ENCODE results near the gene CDH8.
"Not testable (repeated sequence)": the region's sequence is repeated elsewhere in the genome, so short reads cannot be mapped to it uniquely, and the experiment has no call there.

Gene CDH8

DNA sequence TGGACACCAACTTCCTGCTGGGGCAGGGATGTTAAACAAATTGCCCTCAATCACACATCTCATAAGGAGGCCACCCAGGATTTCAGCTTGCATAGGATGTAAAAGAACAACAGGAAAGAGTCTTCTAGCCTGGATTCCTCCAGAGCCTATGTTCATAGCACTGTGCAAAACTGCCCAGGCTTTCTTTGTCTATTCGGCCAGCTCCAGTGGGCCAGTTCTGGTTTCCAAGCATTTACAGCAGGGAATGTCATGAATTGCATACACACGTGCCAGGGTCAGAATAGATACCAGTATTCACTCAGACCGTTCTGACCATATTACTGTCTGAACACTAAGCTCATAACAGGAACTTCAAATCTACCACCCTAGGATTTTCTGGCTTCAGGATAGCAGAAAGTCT, 273.2 kb downstream of the CDH8 start:
- FAIRE-seq: no peak

DNA sequence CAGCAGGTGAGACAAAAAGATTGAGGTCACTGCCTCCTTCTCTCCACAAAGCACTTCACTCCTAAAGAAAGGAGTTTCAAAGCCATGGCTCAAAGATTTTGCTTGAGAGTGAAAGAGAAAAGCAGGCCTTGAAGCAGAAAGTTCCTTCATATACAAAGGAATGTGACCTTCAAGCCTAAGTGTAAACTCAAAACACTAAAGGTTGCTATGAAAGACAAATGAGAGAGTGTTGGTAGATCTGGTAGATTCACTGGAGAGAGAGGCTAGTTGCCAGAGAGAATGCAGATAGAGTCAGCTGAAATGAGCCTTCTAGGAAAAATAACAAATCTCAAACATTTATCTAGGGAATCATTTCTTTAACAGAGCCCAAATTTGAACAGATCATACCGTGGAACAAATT, 305.2 kb downstream of the CDH8 start:
- FAIRE-seq: no peak

DNA sequence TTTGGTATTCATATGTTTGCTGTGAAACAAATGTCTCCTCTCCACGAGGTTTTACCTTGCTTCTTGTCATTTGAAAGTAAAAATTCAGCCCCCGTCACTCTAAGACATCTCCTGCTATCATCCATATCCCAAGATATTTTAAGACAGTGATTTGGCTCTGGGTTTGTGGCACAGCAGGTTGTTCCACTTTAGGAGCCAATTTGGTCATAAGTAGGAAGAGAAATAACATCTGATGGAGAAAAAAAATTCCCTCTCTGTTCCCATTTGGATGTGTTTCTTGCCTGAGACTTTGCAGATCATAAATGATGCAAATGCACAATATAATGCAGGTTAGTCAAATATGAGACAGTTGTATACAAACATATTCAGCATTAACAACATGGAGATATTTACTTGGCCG, 309.5 kb downstream of the CDH8 start:
- no peak for FAIRE-seq

DNA sequence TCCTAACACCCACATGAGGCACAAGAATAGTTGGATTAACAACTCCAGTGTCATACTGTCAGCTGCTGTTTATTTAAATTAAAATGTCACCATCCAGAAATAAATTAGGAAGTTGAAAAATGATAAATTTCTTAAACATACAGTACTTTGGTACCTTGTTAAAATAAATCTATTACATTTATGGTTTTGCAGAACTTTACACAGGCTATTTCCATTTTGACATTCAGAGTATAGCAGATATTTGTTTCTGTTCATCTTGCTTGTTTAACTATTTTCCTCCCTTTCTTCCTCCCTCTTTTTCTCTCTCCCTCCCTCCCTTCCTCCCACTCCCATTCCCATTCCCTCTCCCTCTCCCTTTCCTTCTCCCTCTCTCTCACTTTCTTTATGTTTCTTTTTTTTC, 310.1 kb downstream of the CDH8 start:
- FAIRE-seq: no peak

DNA sequence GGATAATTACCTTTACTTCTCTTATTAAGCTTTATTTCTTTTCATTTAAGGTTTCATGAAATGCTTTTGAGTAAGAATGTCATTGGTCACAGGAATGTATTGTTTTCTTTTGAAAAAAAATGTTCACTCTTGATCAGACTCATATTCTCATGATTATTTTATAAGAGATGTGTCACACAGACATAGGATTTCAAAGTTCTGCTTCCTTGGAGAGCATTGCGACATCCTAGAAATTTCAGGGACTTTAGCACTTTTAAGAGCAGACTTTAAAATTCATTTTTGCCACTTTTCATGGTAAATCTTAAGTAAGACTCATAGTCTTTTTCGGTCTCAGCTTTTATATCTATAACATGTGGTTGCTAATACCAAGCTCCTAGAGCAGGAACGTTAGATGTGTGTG, 314.7 kb downstream of the CDH8 start:
- FAIRE-seq: no peak

DNA sequence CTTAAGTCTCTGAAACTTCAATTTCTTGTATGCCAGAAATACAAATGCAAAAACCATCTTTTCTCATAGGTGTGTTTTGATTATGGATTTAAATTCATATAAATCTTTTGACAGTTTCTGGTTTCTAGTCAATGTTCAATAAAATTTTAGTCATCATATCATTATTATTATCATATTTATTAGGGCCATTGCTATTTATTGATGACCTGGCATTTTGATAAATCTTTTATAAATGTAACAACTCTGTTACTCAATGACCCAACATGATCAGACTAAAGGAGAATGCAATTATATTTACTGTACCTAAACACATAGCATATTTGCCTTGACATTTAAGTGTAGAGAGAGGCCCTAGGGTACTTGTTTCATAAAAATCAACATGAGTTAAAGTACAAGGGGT, 320.8 kb downstream of the CDH8 start:
- FAIRE-seq: no peak

DNA sequence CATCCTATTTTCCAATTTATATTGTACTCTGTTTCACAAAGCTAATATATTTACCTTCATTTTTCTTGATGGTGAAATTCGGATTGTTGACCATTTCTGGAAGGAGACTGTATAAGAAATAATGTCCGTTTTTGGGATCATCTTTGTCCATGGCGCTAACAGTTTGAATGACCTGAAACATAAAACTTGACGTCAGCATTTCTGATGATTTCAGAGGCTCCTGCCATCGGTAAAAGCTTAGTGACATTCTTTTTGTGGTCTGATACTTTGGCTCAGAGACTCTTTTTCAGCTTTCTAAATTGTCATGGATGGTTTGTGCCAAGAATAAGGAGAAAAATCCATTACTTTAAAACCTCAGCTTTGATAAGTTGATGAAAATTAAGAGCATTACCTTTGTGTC, 322.5 kb downstream of the CDH8 start:
- no peak for FAIRE-seq

DNA sequence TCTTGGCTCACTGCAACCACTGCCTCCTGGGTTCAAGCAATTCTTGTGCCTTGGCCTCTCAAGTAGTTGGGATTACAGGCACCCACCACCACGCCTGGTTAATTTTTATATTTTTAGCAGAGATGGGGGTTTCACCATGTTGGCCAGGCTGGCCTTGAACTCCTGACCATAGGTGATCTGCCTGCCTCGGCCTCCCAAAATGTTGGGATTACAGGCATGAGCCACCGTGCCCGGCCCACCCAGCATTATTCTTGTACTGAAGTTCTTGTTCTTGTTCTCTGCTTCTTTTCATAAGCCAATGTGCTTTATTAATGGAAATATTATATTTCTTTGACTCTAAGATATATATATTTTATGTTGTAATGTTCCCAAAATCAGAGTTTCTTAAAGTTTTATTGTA, 336.6 kb downstream of the CDH8 start:
- FAIRE-seq: not testable (repeated sequence)

DNA sequence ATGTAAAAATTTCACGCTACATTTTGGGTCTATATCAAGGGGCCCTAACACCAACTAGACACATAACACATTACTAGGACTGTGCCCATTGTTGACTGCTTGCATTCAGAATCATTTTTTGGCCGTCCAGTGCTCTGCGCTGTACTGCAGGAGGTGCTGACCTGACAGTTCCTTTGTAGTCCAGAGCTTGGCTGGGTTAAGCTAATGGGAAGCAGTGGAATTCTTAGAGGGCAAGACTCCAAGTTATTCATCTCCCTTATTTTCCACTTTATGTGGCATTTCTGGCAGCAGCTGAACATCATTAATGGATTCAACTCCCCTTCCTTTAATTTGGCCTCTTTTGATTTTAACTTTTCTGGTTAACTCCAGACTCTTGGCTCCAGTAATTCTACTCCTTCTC, 351.7 kb downstream of the CDH8 start:
- no peak for FAIRE-seq

DNA sequence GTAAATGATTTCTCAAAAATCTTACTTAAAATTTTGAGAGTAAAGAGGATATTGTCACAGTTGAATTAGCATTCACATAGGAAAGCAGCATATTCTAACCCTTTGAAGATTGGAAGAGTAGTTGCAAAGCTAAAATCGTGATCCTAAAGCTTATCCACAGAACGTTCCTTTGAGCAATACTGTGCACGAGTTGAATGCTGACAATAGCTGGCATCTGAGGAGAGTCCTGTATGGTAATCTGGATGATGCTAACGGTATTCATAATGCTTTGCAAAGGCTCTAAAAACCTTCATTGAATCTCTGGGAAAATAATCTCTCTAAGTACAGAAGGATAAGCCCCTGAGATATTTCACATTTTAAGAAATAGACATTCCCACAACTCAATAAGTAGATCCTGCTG, 354.6 kb downstream of the CDH8 start:
- FAIRE-seq: no peak

DNA sequence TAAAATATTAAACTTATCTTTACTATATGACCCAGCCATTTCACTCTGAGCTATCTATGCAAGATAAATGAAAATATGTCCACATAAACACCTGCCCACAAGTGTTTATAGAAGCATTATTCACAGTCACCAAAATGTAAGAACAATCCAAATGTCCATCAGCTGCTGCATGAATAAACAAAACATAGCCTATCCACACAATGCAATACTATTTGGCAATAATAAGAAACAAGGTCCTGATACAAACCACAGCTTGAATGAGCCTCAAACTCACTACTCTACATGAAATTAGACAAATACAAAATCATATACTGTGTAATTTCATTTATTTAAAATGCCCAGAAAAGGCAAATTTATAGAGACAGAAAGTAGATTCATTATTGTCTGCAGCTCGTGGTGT, 355.1 kb downstream of the CDH8 start:
- FAIRE-seq: no peak

DNA sequence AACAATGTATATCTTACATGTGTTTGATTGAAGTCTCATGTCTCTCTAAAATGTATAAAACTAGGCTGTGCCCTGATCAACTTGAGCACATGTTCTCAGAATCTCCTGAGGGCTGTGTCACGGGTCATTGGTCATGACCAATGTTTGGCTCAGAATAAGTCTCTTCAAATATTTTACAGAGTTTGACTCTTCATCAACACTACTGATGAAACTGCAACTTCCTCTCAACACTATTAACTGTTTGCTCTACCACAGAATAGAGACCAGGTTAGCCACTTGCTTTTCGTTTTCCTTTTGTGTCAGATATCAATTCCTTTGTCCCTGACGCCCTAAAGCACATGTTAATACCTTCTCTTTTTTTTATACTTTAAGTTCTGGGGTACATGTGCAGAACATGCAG, 358.1 kb downstream of the CDH8 start:
- no peak for FAIRE-seq

DNA sequence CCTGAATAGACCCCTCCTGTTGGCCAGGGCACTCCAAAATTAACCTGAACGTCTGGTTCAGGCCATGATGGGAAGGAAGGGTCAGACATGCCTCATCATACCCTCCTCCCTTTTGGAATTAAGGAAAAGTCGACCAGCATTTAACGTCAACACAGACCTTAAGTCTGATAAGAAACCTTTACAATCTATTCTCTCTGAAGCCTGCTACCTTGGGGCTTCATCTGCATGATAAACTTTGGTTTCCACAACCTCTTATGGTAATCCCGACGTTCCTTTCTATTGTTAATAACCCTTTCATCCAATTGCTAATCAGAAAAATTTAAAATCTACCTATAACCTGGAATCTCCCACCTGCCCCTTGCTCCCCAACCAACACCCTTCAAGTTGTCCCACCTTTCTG, 358.5 kb downstream of the CDH8 start:
- no peak for FAIRE-seq

DNA sequence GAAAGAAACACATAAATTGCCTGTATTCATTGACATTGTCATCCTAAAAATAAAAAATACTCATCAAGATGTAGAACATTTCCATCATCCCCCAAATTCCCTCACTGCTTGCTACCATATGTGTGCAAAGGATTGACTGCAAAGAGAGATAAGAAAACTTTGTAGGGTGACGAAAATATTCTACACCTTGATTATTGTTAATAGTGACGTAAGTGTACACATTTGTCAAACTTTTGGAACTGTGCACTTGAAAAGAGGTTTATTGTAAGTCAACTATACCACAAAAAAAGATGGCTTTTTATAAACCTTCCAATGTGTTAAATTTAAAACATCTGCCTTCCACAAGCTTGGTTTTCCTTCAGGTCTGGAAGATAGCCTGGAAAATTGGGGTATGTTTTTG, 359.5 kb downstream of the CDH8 start:
- no peak for FAIRE-seq

DNA sequence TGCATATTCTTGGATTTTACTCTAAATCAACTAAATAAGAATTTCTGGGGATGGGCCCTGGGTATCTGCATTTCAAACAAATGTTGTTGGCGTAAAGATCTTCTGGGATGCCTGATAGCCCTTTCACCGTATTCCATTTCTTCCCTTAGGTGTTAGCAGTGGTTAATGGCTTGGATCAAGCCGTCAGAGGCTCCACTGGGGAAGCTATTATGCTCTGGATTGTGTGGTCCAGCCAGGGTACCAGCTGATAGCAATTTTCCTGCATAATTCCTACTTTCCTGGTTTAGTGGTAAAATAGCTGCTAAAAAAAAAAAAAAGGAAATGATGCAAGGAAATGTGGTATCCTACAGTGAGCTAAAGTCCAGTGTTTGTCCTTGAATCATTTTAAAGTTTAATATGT, 365.1 kb downstream of the CDH8 start:
- no peak for FAIRE-seq

DNA sequence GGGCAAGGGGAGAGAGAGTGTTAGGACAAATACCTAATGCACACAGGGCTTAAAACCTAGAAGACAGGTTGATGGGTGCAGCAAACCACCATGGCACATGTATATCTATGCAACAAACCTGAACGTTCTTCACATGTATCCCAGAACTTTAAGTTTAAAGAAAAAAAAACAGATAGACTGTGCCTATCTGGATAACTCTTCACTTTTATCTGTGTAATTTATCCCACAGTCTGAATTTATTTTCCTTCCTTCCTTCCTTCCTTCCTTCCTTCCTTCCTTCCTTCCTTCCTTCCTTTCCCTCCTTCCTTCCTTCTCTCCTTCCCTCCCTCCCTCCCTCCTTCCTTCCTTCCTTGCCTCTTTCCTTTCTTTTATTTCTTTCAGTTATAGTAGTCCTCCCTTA, 370.7 kb downstream of the CDH8 start:
- no peak for FAIRE-seq

DNA sequence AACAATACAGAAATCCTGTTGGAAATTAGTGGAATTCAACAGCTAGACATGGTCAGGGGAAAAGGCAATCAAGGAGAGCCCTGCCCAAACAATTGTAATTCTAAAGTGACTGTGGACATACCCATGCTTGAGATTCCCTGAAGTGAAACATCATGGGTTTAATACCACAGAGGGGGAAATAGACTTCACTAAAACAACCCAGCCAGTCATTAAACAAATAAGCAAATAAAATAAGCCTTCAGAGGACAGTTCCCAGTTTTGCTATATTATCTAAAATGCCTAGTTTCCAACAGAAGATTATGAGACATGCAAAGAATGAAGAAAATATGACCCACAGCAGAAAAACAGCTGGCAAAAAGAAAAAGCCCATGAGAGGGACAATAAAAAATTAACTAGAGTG, 376.3 kb downstream of the CDH8 start:
- FAIRE-seq: no peak

DNA sequence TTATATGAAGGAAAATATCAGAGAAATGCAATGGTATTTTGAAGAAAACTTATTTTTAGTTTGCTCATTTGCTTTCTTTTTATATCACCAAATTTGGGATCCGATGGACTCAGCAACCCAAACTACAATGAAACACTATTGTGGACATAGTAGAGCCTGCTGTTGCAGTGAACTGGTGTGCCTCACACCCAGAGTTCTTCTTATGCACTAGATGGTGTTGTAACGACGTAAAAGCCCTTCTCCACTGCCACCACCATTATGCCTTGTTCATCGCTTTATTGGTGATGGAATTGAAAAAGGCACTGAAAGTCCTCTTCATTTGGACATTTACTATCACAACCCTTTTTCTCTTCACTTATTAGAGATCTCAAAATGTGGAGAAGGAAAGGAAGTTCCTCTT, 381.3 kb downstream of the CDH8 start:
- FAIRE-seq: no peak

DNA sequence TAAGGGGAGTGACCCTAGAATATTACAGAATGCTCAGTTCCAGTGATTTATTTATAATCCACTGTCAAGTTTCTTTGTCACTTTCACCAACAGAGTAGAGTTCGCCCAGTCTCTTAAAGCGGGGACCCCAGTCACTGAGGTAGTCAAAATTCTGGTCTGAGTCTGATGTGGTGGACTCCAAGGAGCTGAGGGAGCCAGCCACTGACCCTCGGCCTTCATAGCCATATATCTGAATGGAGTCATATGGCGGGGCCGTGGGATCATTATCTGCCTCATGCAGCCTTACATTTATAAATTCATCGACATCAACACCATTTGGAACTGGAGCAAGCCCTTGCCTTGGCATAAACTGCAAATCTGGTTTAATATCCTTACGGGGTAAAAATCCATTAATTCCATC, 382.7 kb downstream of the CDH8 start:
- no peak for FAIRE-seq

DNA sequence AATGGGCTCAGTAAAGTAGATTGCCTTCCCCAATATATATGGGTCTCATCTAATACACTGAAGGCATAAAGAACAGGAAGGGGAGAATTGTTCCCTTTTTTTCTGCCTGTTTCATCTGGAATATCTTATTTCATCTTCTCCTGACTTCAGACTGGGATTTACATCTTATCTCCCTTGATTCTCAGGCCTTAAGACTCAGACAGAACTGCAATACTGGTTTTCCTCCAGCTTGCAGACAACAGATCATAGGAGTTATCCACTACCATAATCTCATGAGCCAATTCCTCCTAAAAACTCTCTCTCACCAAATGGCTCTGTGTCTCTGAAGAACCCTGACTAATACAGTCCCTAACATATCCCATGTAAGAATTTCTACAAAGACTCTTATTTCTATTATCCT, 390.7 kb downstream of the CDH8 start:
- no peak for FAIRE-seq

DNA sequence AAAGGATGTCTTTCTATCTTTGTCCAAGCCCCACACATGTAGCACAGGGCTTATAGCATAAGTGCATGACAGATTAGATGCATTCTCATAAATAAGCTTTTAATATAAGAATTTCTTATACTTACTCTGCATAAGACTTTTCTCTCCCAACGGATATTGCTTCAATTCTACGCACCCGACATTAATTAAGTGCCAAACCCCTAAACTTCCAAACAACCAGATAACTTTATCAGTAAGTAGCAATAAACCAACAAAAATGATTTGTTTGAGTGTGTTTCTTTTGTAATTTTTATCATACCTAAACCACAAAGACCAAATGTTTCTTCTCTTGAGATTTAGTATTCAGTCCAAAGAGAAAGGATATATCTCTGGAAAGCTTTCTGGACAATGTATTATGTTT, 391.5 kb downstream of the CDH8 start:
- FAIRE-seq: no peak

DNA sequence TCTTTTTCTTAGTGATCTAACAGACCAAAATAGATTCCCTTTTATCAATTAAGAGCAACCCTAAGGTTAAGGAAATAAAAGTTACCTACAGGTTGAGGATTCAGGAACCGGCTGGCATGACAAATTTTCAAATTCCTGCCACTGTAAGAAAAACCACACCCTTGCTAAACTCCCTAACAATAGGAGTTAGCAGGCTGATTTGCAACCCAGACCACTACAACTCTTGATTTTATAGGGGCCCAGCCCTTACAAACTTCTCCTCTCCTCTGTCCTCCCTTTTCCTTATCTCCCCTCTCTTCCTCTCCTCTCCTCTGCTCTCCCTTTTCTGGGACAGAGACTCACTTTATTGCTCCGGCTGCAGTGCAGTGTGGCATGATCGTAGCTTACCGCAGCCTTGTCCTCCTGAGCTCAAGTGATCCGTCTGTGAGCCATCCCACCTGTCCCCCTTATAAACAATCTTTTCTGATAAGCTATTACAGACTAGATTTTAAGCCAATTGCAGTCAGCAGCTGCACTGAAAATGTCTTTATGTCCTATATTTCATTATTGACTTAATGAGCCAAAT, 418.9 kb downstream of the CDH8 start:
- no peak for FAIRE-seq

DNA sequence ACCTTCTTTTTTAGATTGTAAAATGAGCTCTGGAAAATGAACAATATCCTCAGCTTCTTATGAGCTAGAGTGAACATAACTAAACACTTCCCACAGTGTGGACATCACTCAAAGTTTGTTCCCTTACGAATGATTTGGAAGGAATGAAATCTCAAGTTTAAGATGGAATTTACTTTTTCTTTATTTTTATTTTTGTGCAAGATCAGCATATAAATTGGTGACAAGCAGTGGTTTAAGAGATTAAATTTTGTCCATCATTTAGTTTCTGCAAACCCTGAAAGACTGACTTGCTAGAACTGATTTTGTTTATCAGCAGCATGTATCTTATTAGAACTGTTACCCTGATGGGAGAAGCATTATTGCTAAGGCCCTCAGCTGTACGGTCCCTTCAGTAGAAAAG, 420.1 kb downstream of the CDH8 start:
- no peak for FAIRE-seq

DNA sequence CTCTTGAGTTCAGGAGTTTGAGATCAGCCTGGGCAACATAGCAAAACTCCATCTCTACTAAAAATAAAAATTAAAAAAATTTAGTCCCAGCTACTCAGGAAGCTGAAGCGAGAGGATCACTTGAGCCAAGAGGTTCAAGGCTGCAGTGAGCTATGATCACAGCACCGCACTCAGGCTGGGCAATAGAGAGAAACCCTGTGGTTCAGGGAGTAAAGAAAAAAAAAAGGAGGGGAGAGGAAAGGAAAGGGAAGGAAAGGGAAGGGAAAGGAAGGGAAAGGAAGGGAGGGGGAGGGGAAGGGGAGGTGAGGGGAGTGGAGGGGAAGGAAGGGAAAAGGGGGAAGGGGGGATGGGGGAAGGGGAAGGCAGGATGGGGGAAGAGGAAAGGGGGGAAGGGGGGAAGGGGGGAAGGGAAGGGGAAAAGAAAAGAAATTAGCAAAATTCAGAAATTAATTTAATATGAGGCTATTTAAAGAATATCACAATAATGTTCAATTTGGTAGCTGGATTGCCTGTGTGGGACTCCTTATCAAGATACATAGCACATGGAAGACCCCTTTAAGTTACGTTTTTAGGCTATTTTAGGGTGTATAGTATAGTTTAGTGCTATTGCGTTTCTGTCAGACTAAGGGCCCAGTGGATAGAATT, 424.3 kb downstream of the CDH8 start:
- FAIRE-seq: no peak

DNA sequence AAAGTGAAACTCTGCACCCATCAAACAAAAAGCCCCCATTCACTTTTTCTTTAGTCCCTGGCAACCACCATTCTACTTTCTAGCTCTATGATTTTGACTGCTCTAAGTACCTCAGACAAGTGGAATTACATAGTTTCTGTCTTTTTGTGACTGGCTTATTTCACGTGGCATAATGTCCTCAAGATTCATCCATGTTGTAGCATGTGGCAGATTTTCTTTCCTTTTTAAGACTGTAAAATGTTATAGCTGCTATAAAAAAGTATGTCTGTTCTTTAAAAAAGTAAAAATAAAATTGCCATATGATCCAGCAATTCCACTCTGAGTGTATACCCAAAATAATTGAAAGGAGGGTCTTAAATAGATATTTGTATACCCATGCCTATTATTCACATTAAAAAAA, 429.7 kb downstream of the CDH8 start:
- FAIRE-seq: no peak
